Measurements from ENCODE around the gene CLCN6. TPM values are rescaled to one million over a fixed set of nuclear protein-coding genes. Genes with fewer than 3 reads are reported as not detected.
A peak's percentile ranks its signal among the peaks of the same experiment; 100 is the strongest.

CLCN6 gene
- total RNA-seq, 4 donors from 2014 or later, result 12.8 to 23.8 (median 18.3) TPM

- peak; percentile 47 for ATAC-seq
- Histone ChIP-seq H3K4me1 (peaks cover 0 to 31% (median 0%) of the 10 kb centered on the region in 3 donors), H3K36me3 (peaks cover 0 to 77% of the 10 kb centered on the region in 2 donors), H3K9me3 (no peaks in the 10 kb centered on the region), H3K27me3 (no peaks in the 10 kb centered on the region), H3K4me3 (no peak overlapping the region), H3K27ac (peak overlapping the region in 3 of 4 donors; percentile 41 to 45 (median 43))
- no peak for TF ChIP-seq POLR2AphosphoS5 (IDR thresholded peaks at IDR 0.05)
- TF ChIP-seq EP300 (IDR thresholded peaks at IDR 0.05), result no peak
- no peak for TF ChIP-seq CTCF (IDR thresholded peaks at IDR 0.05)
- WGBS, 2 donors (ENCODE audit: low coverage in 1 of 2), result 75 to 100% methylated on average over 1 to 4 of the region's 6 CpGs
These were observed 8.3 kb upstream of the CLCN6 start for GRCh38 chr1:11797525-11798216.

- H3K36me3 ChIP-seq, result peaks cover 0 to 63% of the 10 kb centered on the region in 2 donors
- 88 to 100% methylated on average over 3 to 4 of the region's 5 CpGs for WGBS, 2 donors (ENCODE audit: low coverage in 1 of 2)
- H3K4me1 ChIP-seq, result peaks cover 0 to 44% (median 4%) of the 10 kb centered on the region in 3 donors
- TF ChIP-seq POLR2AphosphoS5 (IDR thresholded peaks at IDR 0.05), result no peak
- H3K4me3 ChIP-seq, result no peak overlapping the region
- H3K27ac ChIP-seq, result peak overlapping the region in 1 of 4 donors; percentile 45
- H3K27me3 ChIP-seq, result no peaks in the 10 kb centered on the region
- no peak for ATAC-seq
- H3K9me3 ChIP-seq, result no peaks in the 10 kb centered on the region
These were observed 6.9 kb upstream of the CLCN6 start for GRCh38 chr1:11799099-11799498.

GRCh38 chr1:11799896-11800295, 6.1 kb upstream of the CLCN6 start:
- H3K9me3 ChIP-seq, result no peaks in the 10 kb centered on the region
- WGBS, 2 donors (ENCODE audit: low coverage in 1 of 2), result 100% methylated on average over 2 of the region's 9 CpGs

GRCh38 chr1:11800391-11800755, 5.6 kb upstream of the CLCN6 start:
- no peak overlapping the region for H3K4me3 ChIP-seq
- H3K4me1 ChIP-seq, result peaks cover 0 to 55% (median 10%) of the 10 kb centered on the region in 3 donors
- TF ChIP-seq EP300 (IDR thresholded peaks at IDR 0.05) (no peak), CTCF (IDR thresholded peaks at IDR 0.05) (no peak), POLR2A (IDR thresholded peaks at IDR 0.05) (no peak), POLR2AphosphoS5 (IDR thresholded peaks at IDR 0.05) (no peak)
- no peaks in the 10 kb centered on the region for H3K27me3 ChIP-seq
- WGBS, 2 donors (ENCODE audit: low coverage in 1 of 2), result 80 to 100% methylated on average over 2 to 3 of the region's 8 CpGs
- peak overlapping the region in 2 of 4 donors; percentile 11 to 12 for H3K27ac ChIP-seq
- no peaks in the 10 kb centered on the region for H3K9me3 ChIP-seq
- peaks cover 0 to 50% of the 10 kb centered on the region in 2 donors for H3K36me3 ChIP-seq
- no peak for ATAC-seq

More at GRCh38 chr1:11799896-11800295, 6.1 kb upstream of the CLCN6 start:
- Histone ChIP-seq H3K36me3 (peaks cover 0 to 55% of the 10 kb centered on the region in 2 donors), H3K4me3 (no peak overlapping the region), H3K27me3 (no peaks in the 10 kb centered on the region), H3K4me1 (peaks cover 0 to 52% (median 10%) of the 10 kb centered on the region in 3 donors), H3K27ac (peak overlapping the region in 2 of 4 donors; percentile 11 to 12)
- ATAC-seq, result no peak
- TF ChIP-seq EP300 (IDR thresholded peaks at IDR 0.05) (no peak), CTCF (IDR thresholded peaks at IDR 0.05) (no peak), POLR2A (IDR thresholded peaks at IDR 0.05) (no peak), POLR2AphosphoS5 (IDR thresholded peaks at IDR 0.05) (no peak)

- peaks cover 0 to 55% (median 10%) of the 10 kb centered on the region in 3 donors for H3K4me1 ChIP-seq
- no peak for TF ChIP-seq POLR2AphosphoS5 (IDR thresholded peaks at IDR 0.05)
- no peaks in the 10 kb centered on the region for H3K27me3 ChIP-seq
- H3K4me3 ChIP-seq, result no peak overlapping the region
- peaks cover 0 to 45% of the 10 kb centered on the region in 2 donors for H3K36me3 ChIP-seq
- no peak for ATAC-seq
- H3K27ac ChIP-seq, result peak overlapping the region in 2 of 4 donors; percentile 93 to 99
- no peaks in the 10 kb centered on the region for H3K9me3 ChIP-seq
- 88 to 100% methylated on average over 1 to 6 of the region's 21 CpGs for WGBS, 2 donors (ENCODE audit: low coverage in 1 of 2)
These were observed 5.1 kb upstream of the CLCN6 start for GRCh38 chr1:11800756-11801433.
